GM11168 (cell line): ENCODE results near the gene DNAJC7.
"Not testable (repeated sequence)": the region's sequence is repeated elsewhere in the genome, so short reads cannot be mapped to it uniquely, and the experiment has no call there.

Experiments used
- in situ Hi-C: fragments of 300-500 bp; cut with MboI; formaldehyde crosslinking; loops from one replicate; pipeline ENCODE4 v1.12.0; 2022; ENCODE audit warnings: low sequenced_read_pairs; ENCODE audit not compliant: unreplicated experiment

DNAJC7 gene

DNA sequence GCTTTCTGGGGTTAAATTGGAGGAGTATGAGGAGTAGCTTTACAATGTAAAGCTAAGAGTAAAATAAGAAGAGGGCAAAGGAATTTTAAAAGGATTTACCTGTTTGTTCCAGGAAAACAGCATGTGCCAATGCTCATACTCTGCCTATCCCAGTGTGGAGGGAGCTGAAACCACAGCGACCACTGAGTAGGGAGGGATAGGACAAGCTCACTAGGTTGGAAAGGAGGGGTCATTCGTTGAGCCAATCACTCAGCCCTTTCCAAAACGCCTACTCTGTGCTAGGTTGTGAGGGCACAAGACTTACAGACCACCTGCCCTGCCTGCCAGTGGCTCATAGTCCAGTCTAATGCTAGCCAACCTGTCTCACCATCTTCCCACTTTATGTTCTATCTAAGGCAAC is 1.1 kb upstream of the DNAJC7 start:
- in situ Hi-C loops, result no loop called here

DNA sequence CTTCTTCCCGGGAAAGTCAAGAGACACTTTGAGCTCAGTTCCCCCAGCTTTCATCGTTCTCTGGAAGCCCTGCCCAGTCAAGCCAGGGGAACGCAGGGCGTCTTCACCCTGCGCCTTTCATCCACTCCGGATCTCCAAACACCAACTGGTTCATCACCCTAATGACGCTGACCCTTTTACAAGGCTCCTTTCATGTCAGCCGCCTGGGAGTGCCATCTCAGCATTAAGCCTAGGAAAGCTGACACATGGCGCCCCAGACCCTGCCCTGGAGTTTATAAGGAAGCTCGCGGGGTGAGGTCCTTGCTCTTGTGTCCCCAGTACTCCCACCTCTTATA is 594 bp upstream of the DNAJC7 start:
- in situ Hi-C loops, result no loop called here

DNA sequence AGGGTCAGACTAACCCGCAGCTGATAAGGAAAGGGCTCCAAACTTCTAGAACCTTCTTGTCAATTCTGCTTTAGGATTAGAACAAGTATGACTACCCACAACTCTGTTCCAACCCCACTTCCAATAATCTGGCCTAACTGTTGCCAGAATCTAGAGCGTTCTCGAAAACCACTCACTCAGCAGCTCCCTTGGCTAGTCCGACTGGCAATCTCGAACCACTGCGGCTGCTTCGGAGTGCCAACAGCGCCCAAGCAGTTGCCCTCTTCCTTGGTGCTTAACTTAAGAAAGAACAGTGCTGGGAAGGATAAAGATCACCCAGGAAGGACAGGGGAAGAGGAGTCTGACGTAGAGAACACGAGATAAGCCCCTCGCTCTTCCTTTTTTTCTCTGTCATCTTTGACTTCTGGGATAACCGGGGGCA is 818 bp downstream of the DNAJC7 start:
- in situ Hi-C loops, result no loop called here

DNA sequence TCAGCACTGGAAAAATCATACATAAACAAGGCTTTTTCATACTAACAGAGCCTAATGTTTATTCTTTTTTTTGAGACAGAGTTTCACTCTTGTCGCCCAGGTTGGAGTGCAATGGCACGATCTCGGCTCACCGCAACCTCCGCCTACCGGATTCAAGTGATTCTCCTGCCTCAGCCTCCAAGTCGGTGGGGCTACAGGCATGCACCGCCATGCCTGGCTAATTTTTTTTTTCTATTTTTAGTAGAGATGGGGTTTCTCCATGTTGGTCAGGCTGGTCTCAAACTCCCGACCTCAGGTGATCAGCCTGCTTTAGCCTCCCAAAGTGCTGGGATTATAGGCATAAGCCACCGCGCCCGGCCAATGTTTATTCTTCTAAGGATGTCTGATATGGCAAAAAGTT is 3.5 kb downstream of the DNAJC7 start:
- in situ Hi-C loops, result not testable (repeated sequence)

DNA sequence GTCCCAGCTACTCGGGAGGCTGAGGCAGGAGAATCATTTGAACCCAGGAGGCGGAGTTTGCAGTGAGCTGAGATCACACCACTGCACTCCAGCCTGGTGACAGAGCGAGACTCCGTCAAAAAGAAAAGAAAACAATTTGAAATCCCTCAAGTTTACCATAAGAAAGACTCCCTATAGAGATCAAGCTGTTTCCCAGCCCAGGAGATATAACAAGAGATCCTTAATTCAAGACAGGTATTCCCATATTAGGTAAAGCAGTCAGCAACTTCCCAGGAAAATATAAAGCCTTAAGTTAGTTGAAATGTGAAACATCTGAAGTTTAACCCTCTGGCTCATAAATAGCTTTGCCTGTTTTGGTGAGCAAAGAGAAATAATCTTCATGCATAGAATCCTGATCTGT is 4.9 kb downstream of the DNAJC7 start:
- in situ Hi-C loops, result not testable (repeated sequence)

DNA sequence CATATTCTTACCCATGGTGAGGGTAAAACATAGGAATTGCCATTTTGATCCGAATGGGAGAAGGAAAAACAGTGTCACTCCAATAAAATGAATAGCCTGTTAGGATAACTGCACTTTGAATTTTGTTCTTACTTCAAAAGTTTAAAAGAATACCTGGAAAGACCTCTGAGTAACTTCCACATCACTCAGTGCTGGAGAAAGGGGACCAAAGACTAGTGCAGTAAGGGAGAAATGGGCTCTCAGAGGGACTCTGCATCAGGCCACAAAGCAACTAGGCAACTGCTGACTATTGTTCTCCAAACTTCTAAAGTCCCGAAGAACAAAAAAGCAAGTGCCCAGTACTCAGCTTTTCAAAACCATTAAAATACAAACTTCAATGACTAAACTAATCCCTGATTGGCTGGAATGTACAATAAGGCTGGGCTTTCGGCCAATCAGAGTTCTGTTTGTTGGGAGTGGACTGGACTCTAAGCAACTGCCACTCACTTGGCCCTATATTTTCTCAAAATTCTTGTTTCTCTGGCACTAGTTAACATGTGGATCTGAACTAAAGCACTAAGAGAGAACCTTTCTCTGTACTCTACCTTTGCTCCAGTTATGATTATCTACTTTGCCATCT is 6.2 kb downstream of the DNAJC7 start:
- in situ Hi-C loops, result no loop called here

DNA sequence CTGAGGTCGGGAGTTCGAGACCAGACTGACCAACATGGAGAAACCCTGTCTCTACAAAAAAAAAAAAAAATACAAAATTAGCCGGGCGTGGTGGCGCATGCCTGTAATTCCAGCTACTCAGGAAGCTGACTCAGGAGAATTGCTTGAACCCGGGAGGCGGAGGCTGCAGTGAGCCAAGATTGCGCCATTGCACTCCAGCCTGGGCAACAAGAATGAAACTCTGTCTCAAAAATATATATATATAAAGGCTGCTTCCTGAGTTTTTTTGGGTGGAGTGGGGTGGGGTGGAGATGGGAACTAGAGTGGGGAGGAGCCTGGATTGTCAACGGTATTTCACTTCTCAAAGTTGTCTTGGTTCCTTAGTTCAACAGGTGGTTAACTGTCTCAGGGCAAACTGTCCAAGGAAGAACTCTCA is 7.0 kb downstream of the DNAJC7 start:
- in situ Hi-C loops, result not testable (repeated sequence)

DNA sequence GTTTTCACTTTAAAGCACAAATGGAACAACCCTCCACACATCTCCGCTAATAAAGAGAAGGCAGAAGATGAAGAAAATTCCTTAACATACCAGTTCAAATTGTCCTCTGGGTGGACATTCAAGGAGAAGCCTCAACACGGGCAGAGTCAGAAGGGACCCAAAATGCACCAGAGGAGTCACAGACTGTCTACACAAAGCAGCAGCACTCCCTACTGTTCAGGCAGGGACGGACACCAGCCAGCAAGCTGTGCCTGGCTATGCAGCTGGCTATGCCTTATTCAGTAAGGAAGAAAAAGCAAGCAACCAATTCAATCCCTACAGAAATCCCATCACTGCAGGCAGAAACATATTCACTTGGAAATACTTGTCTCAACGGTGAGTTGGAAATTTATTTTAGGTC is 8.1 kb downstream of the DNAJC7 start:
- in situ Hi-C loops, result no loop called here

DNA sequence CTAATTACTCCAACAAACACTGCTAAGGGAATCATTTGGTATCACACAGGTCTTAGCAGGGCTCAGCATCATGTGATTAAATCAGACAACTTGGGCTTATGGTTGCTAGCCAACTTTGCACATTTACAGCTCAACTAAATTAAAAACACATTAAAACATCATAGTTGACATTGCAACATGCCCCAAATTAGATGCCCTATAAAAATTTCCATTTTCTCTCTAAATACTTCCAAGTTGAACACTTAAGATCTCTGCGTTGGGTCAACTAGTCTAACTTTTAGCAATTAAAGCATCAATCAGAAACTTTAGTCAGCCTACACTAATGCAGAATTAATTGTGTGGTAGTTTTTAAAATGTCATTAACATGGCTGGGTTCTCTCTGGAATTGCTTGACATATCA is 12.1 kb downstream of the DNAJC7 start:
- in situ Hi-C loops, result no loop called here

DNA sequence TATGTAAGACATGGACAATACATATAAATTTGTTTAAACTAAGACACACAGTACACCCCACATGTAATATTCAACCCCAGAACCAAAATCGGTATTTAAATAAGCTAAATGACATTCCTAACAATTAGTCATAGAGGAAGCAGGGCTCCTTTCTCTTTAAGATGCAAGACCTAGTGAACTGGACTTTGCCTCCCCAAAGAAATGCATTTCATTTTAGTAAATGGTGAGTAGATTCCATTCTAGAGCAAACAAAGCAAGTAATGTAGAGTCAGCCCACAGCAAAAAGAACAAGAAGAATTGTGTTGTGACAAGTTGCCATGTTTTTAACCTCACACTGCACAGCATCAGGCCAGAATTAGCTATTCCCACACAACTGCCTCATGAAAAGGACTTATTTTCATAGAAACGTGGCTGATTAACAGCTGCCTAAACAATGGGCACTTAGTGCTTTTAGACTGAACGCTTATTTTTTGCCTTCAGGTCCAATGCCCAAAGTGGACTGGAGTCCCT is 14.4 kb downstream of the DNAJC7 start:
- in situ Hi-C loops, result no loop called here

DNA sequence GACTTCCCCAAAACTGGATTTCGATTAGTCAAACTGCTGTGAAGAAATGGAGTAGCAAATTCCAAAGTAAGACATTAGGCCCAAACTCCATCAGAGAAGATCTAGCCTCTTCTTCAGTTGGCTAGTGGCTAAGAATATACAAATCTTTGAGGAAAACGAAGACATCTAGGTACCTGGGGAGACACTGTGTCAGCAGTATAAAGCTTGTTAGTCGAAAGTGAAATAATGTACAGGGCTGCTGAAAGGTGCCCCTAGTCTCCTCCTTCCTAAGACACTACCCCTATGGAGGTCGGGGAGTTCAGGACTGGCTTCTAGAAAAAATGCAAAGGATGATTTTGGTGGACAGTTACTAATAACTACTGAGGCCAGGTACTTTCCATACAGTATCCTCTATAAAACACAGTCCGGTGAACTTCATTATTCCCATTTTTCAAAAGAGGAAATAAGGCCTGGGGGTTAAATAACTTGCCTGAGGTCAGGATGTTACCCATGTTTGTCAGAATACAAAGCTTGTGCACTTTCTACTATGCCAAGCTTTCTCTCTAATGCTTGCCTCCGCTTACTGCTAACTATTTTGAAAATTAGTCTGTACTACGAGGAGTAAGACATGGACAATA is 15.0 kb downstream of the DNAJC7 start:
- in situ Hi-C loops, result no loop called here

DNA sequence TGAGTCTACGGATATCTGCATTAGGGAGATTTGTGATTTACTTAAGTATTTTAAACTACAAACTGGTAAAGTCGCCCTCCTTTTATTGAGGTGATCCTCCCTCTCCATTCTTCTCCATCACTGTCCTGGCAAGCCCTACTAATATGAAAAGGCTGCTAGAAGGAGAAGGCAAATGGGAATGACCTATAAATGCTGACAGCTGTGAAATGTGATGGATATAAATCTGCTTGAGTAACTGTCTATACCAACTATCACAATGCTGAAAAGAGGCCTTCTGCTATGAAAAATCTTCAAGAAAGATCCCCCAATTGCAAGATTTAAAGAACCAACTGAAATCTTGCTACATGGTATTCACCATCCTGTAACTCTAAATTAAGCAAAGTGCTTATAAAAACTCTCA is 15.5 kb downstream of the DNAJC7 start:
- in situ Hi-C loops, result no loop called here

DNA sequence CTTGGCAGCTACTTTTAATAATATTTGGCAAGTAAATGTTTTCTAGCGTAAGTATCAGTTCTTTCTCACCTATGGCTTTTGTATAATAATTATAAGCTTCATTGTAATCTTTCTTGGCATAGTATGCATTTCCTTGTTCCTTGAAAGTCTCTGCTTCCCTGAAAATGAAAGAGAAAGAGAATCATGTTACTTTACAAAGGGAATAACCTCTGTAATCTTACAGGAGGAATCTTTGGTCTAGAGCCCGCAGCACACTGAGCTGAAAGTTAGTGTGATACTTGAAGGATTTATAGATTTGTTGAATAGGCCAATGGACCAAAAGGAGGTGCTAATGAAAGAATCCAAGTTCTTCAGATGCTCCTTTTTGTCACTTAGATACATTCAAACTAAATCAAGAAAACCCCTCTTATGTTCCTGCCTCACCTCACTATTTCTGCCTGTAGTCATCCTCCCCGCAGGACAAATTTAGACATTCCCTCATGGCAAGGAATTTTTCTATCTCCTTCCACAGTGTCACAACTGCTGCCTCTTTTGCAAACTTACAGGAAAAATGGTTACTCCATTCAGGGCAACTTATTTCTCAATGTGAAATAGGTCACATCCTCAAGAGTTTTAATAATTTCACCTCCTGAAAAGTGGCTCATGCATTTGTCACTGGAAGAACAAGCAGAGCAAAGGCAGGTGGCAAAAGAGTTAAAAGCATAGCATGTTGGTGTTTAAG is 16.7 kb downstream of the DNAJC7 start:
- in situ Hi-C loops, result no loop called here

DNA sequence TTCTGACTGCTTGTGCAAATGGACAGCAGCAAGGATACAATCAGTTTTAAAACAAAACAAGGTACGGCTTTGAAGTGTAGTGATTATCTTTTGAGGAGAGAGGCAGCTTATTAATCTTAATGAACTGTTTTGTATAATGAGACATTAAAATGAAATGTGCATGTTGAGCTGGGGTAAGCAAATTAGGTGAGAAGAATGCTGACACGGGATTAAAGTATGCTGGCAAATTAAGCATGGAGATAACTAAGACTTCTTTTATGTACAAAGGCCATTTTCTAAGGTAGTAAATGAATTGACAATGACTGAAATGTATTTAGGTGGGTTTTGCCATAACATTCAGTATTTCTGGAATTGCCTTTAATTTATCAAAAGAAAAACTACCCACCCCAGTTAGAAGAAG is 18.7 kb downstream of the DNAJC7 start:
- in situ Hi-C loops, result no loop called here

DNA sequence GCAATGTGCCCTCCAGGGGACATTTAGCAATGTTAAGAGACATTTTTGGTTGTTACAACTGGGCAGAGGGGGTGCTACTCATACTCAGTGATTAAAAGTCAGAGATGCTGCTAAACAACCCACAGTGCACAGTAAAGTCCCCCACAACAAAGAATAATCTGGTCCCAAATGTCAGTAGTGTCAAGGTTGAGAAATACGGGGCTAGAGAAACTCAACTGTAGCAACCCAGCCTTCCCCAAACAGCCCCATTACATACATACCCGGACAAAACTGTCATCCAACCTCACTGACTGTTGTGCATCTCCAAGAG is 20.4 kb downstream of the DNAJC7 start:
- in situ Hi-C loops, result no loop called here

DNA sequence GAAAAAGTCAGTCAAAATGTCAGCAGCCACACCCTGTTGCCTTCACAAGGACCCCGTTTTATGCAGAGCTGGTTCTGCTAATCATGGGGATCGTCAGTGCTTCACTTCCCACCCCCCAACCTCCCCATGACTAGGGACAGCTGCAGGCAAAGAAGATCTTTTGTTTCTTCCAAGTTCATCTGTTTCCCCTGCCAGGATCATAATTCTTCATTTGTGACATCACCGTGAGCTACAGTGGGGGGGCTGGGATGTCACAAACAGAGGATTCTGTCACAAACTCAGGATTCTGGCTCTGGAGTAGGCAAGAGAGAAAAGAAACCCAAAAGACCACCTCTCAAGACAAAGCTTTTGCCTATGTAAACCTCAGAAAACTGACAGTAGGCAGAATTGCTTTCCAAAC is 24.7 kb downstream of the DNAJC7 start:
- in situ Hi-C loops, result no loop called here

DNA sequence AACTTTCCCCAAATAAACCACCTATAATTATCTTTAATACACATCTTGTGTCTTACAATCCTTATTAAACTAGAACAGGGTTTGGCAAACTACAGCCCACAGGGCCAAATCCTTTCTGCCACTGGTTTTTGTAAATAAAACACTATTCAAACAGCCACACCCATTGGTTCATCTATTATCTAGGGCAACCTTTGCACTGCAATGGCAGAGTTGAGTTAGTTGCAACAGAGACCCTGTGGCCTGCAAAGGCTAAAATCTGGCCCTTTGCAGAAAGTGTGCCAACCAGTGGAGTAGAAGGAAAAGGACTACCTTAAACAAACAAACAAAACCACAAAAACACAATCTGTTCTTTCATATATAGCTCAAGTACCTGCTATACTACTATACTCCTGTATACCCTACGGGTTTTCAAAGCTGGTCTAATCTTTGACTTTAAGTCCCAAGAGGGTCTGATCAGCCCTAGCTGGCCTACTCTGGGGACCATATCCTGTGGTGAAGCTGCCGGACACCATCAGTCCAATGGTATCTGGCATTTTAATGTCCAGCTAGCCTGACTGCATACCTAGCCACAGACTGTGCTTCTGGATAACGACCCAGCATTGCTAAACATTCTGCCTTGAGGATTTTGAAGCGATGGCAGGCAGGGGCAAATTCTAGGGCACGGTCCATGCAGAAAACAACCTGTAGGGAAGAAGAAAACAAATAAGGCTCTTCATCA is 27.4 kb downstream of the DNAJC7 start:
- in situ Hi-C loops, result no loop called here

DNA sequence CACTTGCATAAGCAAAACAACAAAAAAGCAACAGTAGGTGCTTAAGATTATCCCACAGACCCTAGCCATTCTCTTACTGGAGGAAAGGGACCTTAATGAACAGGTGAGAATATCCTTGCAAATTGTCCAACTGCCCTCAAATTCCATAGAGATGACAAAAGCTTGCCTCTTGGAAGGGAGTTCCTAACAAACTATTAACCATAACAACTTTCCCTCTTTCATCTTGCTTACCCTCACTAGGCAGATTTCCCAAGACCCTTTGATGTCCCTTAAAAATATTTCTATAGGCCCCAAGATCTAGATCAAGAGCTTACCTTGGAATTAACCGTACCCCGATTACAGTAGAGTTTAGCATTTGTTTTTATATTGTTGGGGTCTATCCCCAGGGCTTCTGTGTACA is 28.8 kb downstream of the DNAJC7 start:
- in situ Hi-C loops, result no loop called here

DNA sequence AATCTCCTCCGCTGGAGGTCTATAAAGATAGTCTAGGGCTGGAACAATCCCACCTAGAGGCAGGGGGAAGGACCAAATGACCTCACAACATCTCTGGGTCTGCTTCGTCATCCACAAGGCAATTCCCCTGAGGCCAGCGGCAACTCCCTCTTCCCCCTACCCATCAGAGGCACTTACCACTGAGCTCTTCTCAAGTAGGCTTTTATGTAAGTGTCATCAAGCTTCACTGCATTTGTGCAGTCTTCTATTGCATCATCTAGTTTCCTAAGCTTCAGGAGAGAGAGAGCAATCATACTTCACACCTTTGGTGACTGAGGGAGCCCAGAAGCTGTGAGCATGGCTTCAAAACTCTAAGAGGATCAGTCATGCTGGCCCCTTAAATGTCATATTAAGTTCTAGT is 29.6 kb downstream of the DNAJC7 start:
- in situ Hi-C loops, result no loop called here

DNA sequence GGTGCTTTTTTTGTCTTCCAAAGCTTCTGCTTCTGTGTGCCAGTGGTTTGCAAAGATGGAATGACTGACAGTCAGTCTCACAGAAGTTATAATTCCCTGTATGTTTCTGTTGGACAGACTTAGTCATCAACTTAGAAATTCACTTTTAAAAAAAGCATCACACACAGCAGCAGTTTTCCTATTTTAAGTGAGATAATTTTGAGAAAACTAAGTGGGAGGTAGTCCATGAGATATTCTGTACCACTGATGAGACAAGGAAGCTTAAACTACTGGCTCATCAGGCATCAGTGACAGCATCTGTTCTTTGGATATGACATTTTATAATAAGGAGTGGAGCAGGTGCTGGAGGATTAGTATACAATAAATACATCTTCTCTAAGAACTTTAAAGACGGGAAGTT is 30.6 kb downstream of the DNAJC7 start:
- in situ Hi-C loops, result no loop called here

DNA sequence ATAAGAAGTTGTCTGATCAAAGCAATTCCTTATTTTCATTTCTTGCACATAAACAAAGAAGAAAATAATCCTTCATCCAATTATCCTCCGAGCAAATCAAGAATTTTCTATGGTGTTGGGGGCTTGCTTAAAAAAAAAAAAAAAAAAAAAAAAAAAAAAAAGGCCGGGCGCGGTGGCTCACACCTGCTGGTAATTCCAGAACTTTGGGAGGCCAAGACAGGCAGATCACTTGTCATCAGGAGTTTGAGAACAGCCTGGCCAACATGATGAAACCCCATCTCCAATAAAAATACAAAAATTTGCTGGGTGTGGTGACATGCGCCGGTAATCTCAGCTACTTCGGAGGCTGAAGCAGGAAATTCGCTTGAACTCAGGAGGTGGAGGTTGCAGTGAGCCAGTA is 31.3 kb downstream of the DNAJC7 start:
- in situ Hi-C loops, result no loop called here
